PC-9 (cell line): ENCODE results near the gene TRAPPC12. TPM values are rescaled to one million over a fixed set of nuclear protein-coding genes. Genes with fewer than 3 reads are reported as not detected.

Source experiments
- BruUV-seq: library from RNA; stranded (reverse); fragments of 400-500 nt; replicated peaks from 2 replicates; lab custom pipeline; 2021; lab: Mats Ljungman, UMichigan
- CTCF ChIA-PET: fragments of 300-600 bp; sonication (Branson Sonifier 250); formaldehyde crosslinking; loops from one replicate; lab custom pipeline; 2022; ENCODE audit warnings: antibody characterized with exemption; lab: Charles Lee
- POLR2A ChIA-PET: fragments of 300-600 bp; sonication (Branson Sonifier 250); formaldehyde crosslinking; loops from one replicate; lab custom pipeline; 2022; ENCODE audit warnings: antibody characterized with exemption; ENCODE audit not compliant: unreplicated experiment; lab: Charles Lee
- DNase-seq, 2 experiments: peaks; one replicate each; pipeline versions ENCODE4 v3.0.0 to v3.0.0-alpha.2; 2015 to 2022; ENCODE audit warnings: mixed read lengths in 1 of 2
- H2AFZ ChIP-seq: fragments of 200-600 bp; sonication (generic); 2 replicates; pipeline ENCODE4 v1.8.1; 2017; ENCODE audit warnings: antibody characterized with exemption
- H3F3A ChIP-seq: fragments of 200-600 bp; sonication (generic); 2 replicates; pipeline ENCODE4 v1.8.1; 2017; ENCODE audit warnings: antibody characterized with exemption, mild to moderate bottlenecking, low read depth; ENCODE audit not compliant: insufficient read depth
- H3K27ac ChIP-seq: fragments of 200-600 bp; sonication (generic); 2 replicates; pipeline ENCODE4 v1.6.1; 2016; ENCODE audit warnings: mixed run types
- H3K27me3 ChIP-seq: fragments of 200-600 bp; sonication (generic); 2 replicates; pipeline ENCODE4 v1.6.1; 2016; ENCODE audit warnings: low read depth, mixed run types; ENCODE audit not compliant: insufficient read depth
- H3K36me3 ChIP-seq: fragments of 200-600 bp; sonication (generic); 2 replicates; pipeline ENCODE4 v1.6.1; 2016; ENCODE audit warnings: low read depth, mixed run types
- H3K4me1 ChIP-seq: fragments of 200-600 bp; sonication (generic); replicated peaks from 2 replicates; pipeline ENCODE4 v1.6.1; 2016; ENCODE audit warnings: mixed run types; ENCODE audit not compliant: insufficient read depth
- H3K4me2 ChIP-seq: fragments of 200-600 bp; sonication (generic); 2 replicates; pipeline ENCODE4 v1.6.1; 2017; ENCODE audit warnings: mixed run types
- H3K4me3 ChIP-seq: fragments of 200-600 bp; sonication (generic); 2 replicates; pipeline ENCODE4 v1.6.1; 2016; ENCODE audit warnings: mixed run types
- H3K79me2 ChIP-seq: fragments of 200-600 bp; sonication (generic); 2 replicates; pipeline ENCODE4 v1.6.1; 2017; ENCODE audit warnings: low read depth, mixed run types
- H3K9me2 ChIP-seq: fragments of 200-600 bp; sonication (generic); 2 replicates; pipeline ENCODE4 v1.8.1; 2017; ENCODE audit warnings: mild to moderate bottlenecking; ENCODE audit not compliant: insufficient read depth
- H3K9me3 ChIP-seq: fragments of 200-600 bp; sonication (generic); 2 replicates; pipeline ENCODE4 v1.8.1; 2016; ENCODE audit warnings: low read depth; ENCODE audit not compliant: insufficient read depth
- H4K20me1 ChIP-seq: fragments of 200-600 bp; sonication (generic); 2 replicates; pipeline ENCODE4 v1.8.1; 2017; ENCODE audit not compliant: insufficient read depth
- EZH2 ChIP-seq: fragments of 200-600 bp; sonication (generic); IDR thresholded peaks from 2 replicates; pipeline ENCODE4 v1.8.0; 2017; ENCODE audit warnings: antibody characterized with exemption, low read depth
- intact Hi-C: fragments of 100-400 bp; cut with micrococcal nuclease; formaldehyde crosslinking; loops from one replicate; pipeline ENCODE4 v1.10.0; 2022; ENCODE audit not compliant: unreplicated experiment
- total RNA-seq: library from RNA; stranded (reverse); gene quantifications from 2 replicates; pipeline ENCODE4 v1.2.3, GENCODE V29; 2021
- TF ChIP-seq, protein P1 (sequence below): fragments of 200-600 bp; sonication (generic); conservative IDR thresholded peaks from 2 replicates; pipeline ENCODE4 v1.6.1; 2017; ENCODE audit warnings: mixed run types, antibody characterized with exemption, mild to moderate bottlenecking, moderate library complexity

The TRAPPC12 gene
- total RNA-seq, 1 experiment from 2014 or later, result 69.3 TPM

DNA sequence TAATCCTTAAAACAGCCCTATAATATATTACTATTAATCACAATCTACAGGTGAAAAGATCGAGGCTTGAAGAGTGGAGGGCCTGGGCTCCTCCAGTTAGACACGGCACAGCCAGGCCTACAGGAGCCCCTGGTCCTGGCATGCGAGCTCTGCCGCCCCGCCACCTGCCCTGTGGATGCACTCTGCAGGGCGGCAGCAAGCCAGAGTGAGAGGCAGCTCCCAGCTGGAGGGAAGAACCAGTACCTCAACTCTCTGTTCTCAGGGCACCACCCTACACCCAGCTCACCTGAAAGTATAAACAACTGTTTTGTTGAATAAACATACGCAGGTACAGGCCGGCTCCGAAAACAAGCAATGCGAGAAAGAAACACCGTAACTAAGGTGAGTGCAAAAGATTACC lies 36.5 kb upstream of the TRAPPC12 start:
- no TSS peak for BruUV-seq
- Histone ChIP-seq H3K27me3 (no peaks in the 10 kb centered on the region), H3K4me3 (no peak overlapping the region), H3K4me1 (no peaks in the 10 kb centered on the region), H4K20me1 (no peaks in the 10 kb centered on the region; the same call in 1 of the 2 replicates), H3K9me3 (no peaks in the 10 kb centered on the region), H3K36me3 (no peaks in the 10 kb centered on the region), H3K9me2 (no peaks in the 10 kb centered on the region), H3K79me2 (no peaks in the 10 kb centered on the region), H2AFZ (no peak overlapping the region), H3K27ac (no peak overlapping the region), H3K4me2 (no peak overlapping the region), H3F3A (no peaks in the 10 kb centered on the region)
- intact Hi-C loops, result no loop called here
- no peak for TF ChIP-seq EZH2
- TF ChIP-seq, protein P1, sequence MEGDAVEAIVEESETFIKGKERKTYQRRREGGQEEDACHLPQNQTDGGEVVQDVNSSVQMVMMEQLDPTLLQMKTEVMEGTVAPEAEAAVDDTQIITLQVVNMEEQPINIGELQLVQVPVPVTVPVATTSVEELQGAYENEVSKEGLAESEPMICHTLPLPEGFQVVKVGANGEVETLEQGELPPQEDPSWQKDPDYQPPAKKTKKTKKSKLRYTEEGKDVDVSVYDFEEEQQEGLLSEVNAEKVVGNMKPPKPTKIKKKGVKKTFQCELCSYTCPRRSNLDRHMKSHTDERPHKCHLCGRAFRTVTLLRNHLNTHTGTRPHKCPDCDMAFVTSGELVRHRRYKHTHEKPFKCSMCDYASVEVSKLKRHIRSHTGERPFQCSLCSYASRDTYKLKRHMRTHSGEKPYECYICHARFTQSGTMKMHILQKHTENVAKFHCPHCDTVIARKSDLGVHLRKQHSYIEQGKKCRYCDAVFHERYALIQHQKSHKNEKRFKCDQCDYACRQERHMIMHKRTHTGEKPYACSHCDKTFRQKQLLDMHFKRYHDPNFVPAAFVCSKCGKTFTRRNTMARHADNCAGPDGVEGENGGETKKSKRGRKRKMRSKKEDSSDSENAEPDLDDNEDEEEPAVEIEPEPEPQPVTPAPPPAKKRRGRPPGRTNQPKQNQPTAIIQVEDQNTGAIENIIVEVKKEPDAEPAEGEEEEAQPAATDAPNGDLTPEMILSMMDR, result no peak
- POLR2A ChIA-PET, result no interaction called here
- DNase-seq, result no peak
- CTCF ChIA-PET, result no interaction called here

DNA sequence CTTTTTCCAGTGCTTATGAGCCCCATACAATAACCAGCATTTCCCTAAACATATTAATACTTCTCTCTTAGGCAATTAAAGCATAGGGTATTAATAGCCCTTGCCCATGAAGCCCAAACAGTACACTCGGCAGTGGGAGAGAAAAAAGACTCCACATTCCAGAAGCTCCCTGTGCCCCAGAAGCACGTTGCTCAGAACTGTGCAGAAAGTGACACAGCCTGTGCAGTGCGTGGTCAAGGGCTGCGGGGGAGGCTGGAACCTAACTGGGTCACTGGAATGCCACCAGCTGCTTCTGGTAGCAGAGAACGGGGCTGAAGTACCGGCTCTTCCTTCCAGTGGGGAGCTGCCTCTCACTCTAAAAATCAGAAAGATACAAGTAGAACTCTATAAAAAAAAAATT lies 34.6 kb upstream of the TRAPPC12 start:
- no peaks in the 10 kb centered on the region for H3K36me3 ChIP-seq
- no peaks in the 10 kb centered on the region for H3K9me3 ChIP-seq
- H2AFZ ChIP-seq, result no peak overlapping the region
- no peaks in the 10 kb centered on the region for H3K4me1 ChIP-seq
- H3F3A ChIP-seq, result no peaks in the 10 kb centered on the region
- H3K79me2 ChIP-seq, result no peaks in the 10 kb centered on the region
- H3K27ac ChIP-seq, result no peak overlapping the region
- TF ChIP-seq, protein P1, result no peak
- no peak for TF ChIP-seq EZH2
- BruUV-seq, result no TSS peak
- H3K4me2 ChIP-seq, result no peak overlapping the region
- no peaks in the 10 kb centered on the region for H4K20me1 ChIP-seq
- no peaks in the 10 kb centered on the region for H3K27me3 ChIP-seq
- intact Hi-C loops, result no loop called here
- no peak for DNase-seq
- CTCF ChIA-PET, result no interaction called here
- H3K4me3 ChIP-seq, result no peak overlapping the region
- POLR2A ChIA-PET, result no interaction called here
- no peaks in the 10 kb centered on the region for H3K9me2 ChIP-seq

DNA sequence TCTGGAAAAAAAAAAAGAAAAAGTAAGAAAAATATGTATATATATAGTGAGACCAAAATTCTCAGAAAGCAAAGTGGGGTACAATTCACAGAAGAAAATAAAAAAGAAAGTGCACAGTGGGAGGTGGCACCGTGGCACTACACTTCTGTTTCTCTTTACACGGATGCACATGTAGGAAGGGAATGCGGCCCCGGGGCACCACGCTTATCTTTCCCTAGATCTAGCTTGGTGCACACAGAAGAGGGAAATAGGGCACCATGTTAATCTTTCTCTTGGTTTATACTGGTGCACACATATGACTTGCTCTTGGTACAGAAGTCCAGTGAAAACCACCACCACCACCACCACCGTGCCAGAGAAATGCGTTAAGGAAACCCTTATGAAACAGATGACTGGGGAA lies 33.9 kb upstream of the TRAPPC12 start:
- no TSS peak for BruUV-seq
- Histone ChIP-seq H3K27me3 (no peaks in the 10 kb centered on the region), H3K36me3 (no peaks in the 10 kb centered on the region), H3F3A (no peaks in the 10 kb centered on the region), H3K4me2 (no peak overlapping the region), H3K9me3 (no peaks in the 10 kb centered on the region), H3K27ac (no peak overlapping the region), H4K20me1 (no peaks in the 10 kb centered on the region), H3K9me2 (no peaks in the 10 kb centered on the region), H3K4me3 (no peak overlapping the region), H3K79me2 (no peaks in the 10 kb centered on the region; the same call in 1 of the 2 replicates), H3K4me1 (no peaks in the 10 kb centered on the region), H2AFZ (no peak overlapping the region)
- CTCF ChIA-PET, result no interaction called here
- TF ChIP-seq, protein P1, result no peak
- no peak for TF ChIP-seq EZH2
- POLR2A ChIA-PET, result no interaction called here
- no peak for DNase-seq
- intact Hi-C loops, result no loop called here
